H1 (cell line): Measurements from ENCODE around the gene RERE. TPM values are rescaled to one million over a fixed set of nuclear protein-coding genes. Genes with fewer than 3 reads are reported as not detected.

Experiments used
- CHD7 ChIP-seq: fragments of 300-600 bp; sonication (generic); IDR thresholded peaks from 2 replicates; pipeline ENCODE4 v1.7.1; 2012; ENCODE audit warnings: low read length, moderate library complexity, mild to moderate bottlenecking, inconsistent platforms; ENCODE audit not compliant: insufficient replicate concordance
- POU5F1 ChIP-seq: IDR thresholded peaks from 2 replicates; pipeline ENCODE4 v1.6.1; 2011; ENCODE audit warnings: low read depth, mild to moderate bottlenecking, low read length, moderate library complexity
- RNF2 ChIP-seq: fragments of 200-900, 300-1000 bp; sonication (generic); IDR thresholded peaks from 2 replicates; pipeline ENCODE4 v1.7.1; 2016; ENCODE audit warnings: borderline replicate concordance, low read depth, mild to moderate bottlenecking, antibody characterized with exemption, low read length; ENCODE audit not compliant: poor library complexity, severe bottlenecking; ENCODE audit errors: missing control alignments
- RXRA ChIP-seq: IDR thresholded peaks from 2 replicates; pipeline ENCODE4 v1.6.1; 2011; ENCODE audit warnings: low read depth, mild to moderate bottlenecking, low read length, moderate library complexity; ENCODE audit not compliant: insufficient read depth
- SRF ChIP-seq: IDR thresholded peaks from 2 replicates; pipeline ENCODE4 v1.6.1; 2011; ENCODE audit warnings: mild to moderate bottlenecking, low read depth, low read length, moderate library complexity
- polyA plus RNA-seq, 7 experiments: library from polyadenylated mRNA; depleted of rRNA in 3 of 7; stranded (reverse) in 5 of 7; unstranded in 2 of 7; fragments of >200 nt in 5 of 7; fragments of 200-250 nt in 2 of 7; gene quantifications; 1 replicate in 5 of 7; 2 replicates in 1 of 7; 4 replicates in 1 of 7; pipeline versions ENCODE4 v1.2.1 to v1.2.3, GENCODE V29; 2011 to 2013; ENCODE audit warnings: missing spikeins in 2 of 7, mixed read lengths in 2 of 7
- total RNA-seq: library from RNA; stranded (reverse); fragmentation: NEBNext Ultra II Directional; extraction: Animal tissue kit (Norgen Biotek cat#: 25700); gene quantifications from 2 replicates; pipeline ENCODE4 v1.2.1, GENCODE V29; 2021

The RERE gene
- total and polyA plus RNA-seq, 2 of the 8 experiments (the other 6 are each of a cell fraction or from before 2014, with no cell fraction given), result 15.3 to 142 TPM

- TF ChIP-seq CHD7, result no peak
- no peak for TF ChIP-seq SRF
- TF ChIP-seq RXRA, result no peak
- no peak for TF ChIP-seq RNF2
- TF ChIP-seq POU5F1, result no peak
Measured at GRCh38 chr1:8540261-8540941, 277.0 kb downstream of the RERE start (continued).
